Calu3 (cell line): ENCODE data around the gene LHFPL6. TPM values are rescaled to one million over a fixed set of nuclear protein-coding genes. Genes with fewer than 3 reads are reported as not detected.

ENCODE experiments used
- BruUV-seq: library from RNA; stranded (reverse); fragments of 400-500 nt; replicated peaks from 2 replicates; lab custom pipeline; 2021; lab: Mats Ljungman, UMichigan
- CTCF ChIA-PET: fragments of 300-600 bp; sonication (Branson Sonifier 250); formaldehyde crosslinking; loops from one replicate; lab custom pipeline; 2022; ENCODE audit warnings: antibody characterized with exemption; lab: Charles Lee
- DNase-seq: peaks from one replicate; pipeline ENCODE4 v3.0.0; 2022
- H3K27ac Mint-ChIP-seq: one replicate; pipeline ENCODE4 v1.8.0; 2022; ENCODE audit warnings: mixed read lengths; ENCODE audit not compliant: unreplicated experiment
- H3K27me3 Mint-ChIP-seq: one replicate; pipeline ENCODE4 v1.8.0; 2022; ENCODE audit warnings: mixed read lengths; ENCODE audit not compliant: unreplicated experiment
- H3K36me3 Mint-ChIP-seq: one replicate; pipeline ENCODE4 v1.8.0; 2022; ENCODE audit warnings: mild to moderate bottlenecking, moderate library complexity, mixed read lengths; ENCODE audit not compliant: insufficient read depth, unreplicated experiment
- H3K4me1 Mint-ChIP-seq: one replicate; pipeline ENCODE4 v1.8.0; 2022; ENCODE audit warnings: mild to moderate bottlenecking, low read depth, mixed read lengths; ENCODE audit not compliant: unreplicated experiment
- H3K4me3 Mint-ChIP-seq: one replicate; pipeline ENCODE4 v1.8.0; 2022; ENCODE audit warnings: mild to moderate bottlenecking, low read depth, moderate library complexity, mixed read lengths; ENCODE audit not compliant: unreplicated experiment
- H3K9me3 Mint-ChIP-seq: one replicate; pipeline ENCODE4 v1.8.0; 2022; ENCODE audit warnings: low read depth, mixed read lengths; ENCODE audit not compliant: unreplicated experiment
- intact Hi-C: fragments of 100-400 bp; cut with micrococcal nuclease; formaldehyde crosslinking; loops from one replicate; pipeline ENCODE4 v1.10.0; 2022; ENCODE audit not compliant: unreplicated experiment
- total RNA-seq: library from RNA; stranded (reverse); gene quantifications from 2 replicates; pipeline ENCODE4 v1.2.3, GENCODE V29; 2022
- TF ChIP-seq, protein P1 (sequence below): fragments of 200-600 bp; IDR thresholded peaks from one replicate; pipeline ENCODE4 v1.8.0; 2022; ENCODE audit warnings: antibody characterized with exemption; ENCODE audit not compliant: unreplicated experiment

LHFPL6 gene
- total RNA-seq, 1 experiment from 2014 or later = not detected

DNA sequence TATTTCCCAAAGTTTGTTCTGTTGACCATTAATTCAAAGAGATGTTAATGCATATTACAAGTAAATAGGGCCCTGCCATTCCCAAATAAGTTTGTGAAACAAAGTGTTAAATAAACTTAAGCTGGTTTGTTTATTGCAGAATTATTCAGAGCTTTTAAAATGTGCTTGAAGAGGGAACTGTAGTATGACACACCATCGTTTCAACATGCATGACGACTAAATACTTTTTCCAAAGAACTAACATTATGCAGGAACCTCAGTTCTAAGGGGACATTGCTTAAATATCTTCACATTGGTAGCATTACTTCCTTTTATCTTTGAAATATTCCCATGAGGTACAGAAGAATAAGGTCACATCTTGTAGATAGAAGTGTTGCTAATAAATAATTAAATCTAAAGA, 14.6 kb downstream of the LHFPL6 start:
- CTCF ChIA-PET = interaction anchor here (0.6 kb wide), 1 partner anchor 171 kb away, joined by 3 read pairs; no protein-coding TSS in a partner anchor
- no TSS peak for BruUV-seq
- no peaks in the 10 kb centered on the region for H3K9me3 Mint-ChIP-seq
- H3K4me3 Mint-ChIP-seq = no peak overlapping the region
- no peak for DNase-seq
- H3K27me3 Mint-ChIP-seq = no peaks in the 10 kb centered on the region
- intact Hi-C loops = no loop called here
- H3K27ac Mint-ChIP-seq = no peak overlapping the region
- TF ChIP-seq, protein P1, sequence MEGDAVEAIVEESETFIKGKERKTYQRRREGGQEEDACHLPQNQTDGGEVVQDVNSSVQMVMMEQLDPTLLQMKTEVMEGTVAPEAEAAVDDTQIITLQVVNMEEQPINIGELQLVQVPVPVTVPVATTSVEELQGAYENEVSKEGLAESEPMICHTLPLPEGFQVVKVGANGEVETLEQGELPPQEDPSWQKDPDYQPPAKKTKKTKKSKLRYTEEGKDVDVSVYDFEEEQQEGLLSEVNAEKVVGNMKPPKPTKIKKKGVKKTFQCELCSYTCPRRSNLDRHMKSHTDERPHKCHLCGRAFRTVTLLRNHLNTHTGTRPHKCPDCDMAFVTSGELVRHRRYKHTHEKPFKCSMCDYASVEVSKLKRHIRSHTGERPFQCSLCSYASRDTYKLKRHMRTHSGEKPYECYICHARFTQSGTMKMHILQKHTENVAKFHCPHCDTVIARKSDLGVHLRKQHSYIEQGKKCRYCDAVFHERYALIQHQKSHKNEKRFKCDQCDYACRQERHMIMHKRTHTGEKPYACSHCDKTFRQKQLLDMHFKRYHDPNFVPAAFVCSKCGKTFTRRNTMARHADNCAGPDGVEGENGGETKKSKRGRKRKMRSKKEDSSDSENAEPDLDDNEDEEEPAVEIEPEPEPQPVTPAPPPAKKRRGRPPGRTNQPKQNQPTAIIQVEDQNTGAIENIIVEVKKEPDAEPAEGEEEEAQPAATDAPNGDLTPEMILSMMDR = no peak
- H3K36me3 Mint-ChIP-seq = no peaks in the 10 kb centered on the region
- H3K4me1 Mint-ChIP-seq = peaks cover 6% of the 10 kb centered on the region

DNA sequence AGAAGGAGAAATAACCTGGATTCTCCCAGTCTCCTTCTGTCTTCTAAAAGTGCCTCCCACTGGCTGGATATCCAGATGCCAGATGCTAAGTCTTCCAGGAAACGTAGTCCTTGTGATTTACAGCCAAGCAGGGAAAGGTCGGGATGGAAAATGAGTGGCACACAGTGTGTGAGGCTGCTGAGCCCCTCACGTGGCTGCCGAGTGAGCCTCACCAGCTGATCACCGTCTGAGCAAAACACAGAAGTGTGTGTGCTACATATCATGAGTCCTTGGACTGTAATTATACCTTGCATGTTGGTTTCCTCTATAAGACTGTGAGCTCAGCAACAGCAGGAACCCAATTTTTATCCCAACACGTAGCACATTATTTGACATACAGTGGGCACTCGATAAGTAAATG, 15.1 kb downstream of the LHFPL6 start:
- H3K4me3 Mint-ChIP-seq = no peak overlapping the region
- intact Hi-C loops = no loop called here
- no TSS peak for BruUV-seq
- no peaks in the 10 kb centered on the region for H3K36me3 Mint-ChIP-seq
- H3K27me3 Mint-ChIP-seq = no peaks in the 10 kb centered on the region
- TF ChIP-seq, protein P1 = no peak
- no peak for DNase-seq
- CTCF ChIA-PET = no interaction called here
- peaks cover 6% of the 10 kb centered on the region for H3K4me1 Mint-ChIP-seq
- H3K9me3 Mint-ChIP-seq = no peaks in the 10 kb centered on the region
- no peak overlapping the region for H3K27ac Mint-ChIP-seq

- intact Hi-C loops = no loop called here
- DNase-seq = no peak
- Mint-ChIP-seq H3K9me3 (no peaks in the 10 kb centered on the region), H3K4me1 (peaks cover 6% of the 10 kb centered on the region), H3K27ac (no peak overlapping the region), H3K27me3 (no peaks in the 10 kb centered on the region), H3K36me3 (no peaks in the 10 kb centered on the region), H3K4me3 (no peak overlapping the region)
- BruUV-seq = no TSS peak
- CTCF ChIA-PET = no interaction called here
- TF ChIP-seq, protein P1 = no peak
These were observed 15.9 kb downstream of the LHFPL6 start for GRCh38 chr13:39586958-39587605.

DNA sequence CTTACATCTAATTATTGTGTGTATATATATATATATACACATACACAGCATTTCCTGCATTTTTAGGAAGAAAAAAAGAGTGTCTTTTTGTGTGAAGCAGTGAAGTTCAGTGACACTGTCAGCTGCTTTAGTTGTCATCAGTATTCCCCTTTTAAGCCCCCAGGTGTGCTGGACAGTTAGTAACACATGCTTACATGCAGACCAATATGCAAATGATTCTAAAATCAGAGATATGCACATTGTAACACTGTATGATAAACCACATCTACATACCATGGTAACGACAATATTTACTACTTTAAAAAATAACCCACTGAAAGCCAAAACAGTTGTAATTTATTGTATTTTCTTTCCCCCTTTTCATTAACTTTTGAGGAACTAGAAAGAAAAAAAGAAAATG, 16.8 kb downstream of the LHFPL6 start:
- CTCF ChIA-PET = no interaction called here
- Mint-ChIP-seq H3K4me3 (no peak overlapping the region), H3K27me3 (no peaks in the 10 kb centered on the region), H3K36me3 (no peaks in the 10 kb centered on the region), H3K4me1 (peaks cover 6% of the 10 kb centered on the region), H3K27ac (no peak overlapping the region), H3K9me3 (no peaks in the 10 kb centered on the region)
- no peak for DNase-seq
- TF ChIP-seq, protein P1 = no peak
- intact Hi-C loops = no loop called here
- no TSS peak for BruUV-seq
